SKM-1 (cell line): ENCODE measurements around the gene CA6.
"Not testable (repeated sequence)": the region's sequence is repeated elsewhere in the genome, so short reads cannot be mapped to it uniquely, and the experiment has no call there.

Source experiments
- DNase-seq: peaks from one replicate; lab custom pipeline; 2025; ENCODE audit not compliant: unreplicated experiment; lab: John Stamatoyannopoulos, UW

Gene CA6

GRCh38 chr1:8926707-8927694 lies 18.7 kb upstream of the CA6 start:
- no peak for DNase-seq

- no peak for DNase-seq
Observed at GRCh38 chr1:8930116-8930515, 15.6 kb upstream of the CA6 start.

GRCh38 chr1:8937051-8937450 lies 8.6 kb upstream of the CA6 start:
- not testable (repeated sequence) for DNase-seq

- DNase-seq = no peak
Observed at GRCh38 chr1:8937701-8938100, 8.0 kb upstream of the CA6 start.

GRCh38 chr1:8938232-8938999 lies 7.3 kb upstream of the CA6 start:
- peak; percentile 45 for DNase-seq

GRCh38 chr1:8939000-8939265 lies 6.7 kb upstream of the CA6 start:
- DNase-seq = no peak

GRCh38 chr1:8939362-8939995 lies 6.2 kb upstream of the CA6 start:
- no peak for DNase-seq

GRCh38 chr1:8941906-8942305 lies 3.8 kb upstream of the CA6 start:
- no peak for DNase-seq

- no peak for DNase-seq
Observed at GRCh38 chr1:8943498-8944405, 1.9 kb upstream of the CA6 start.

- no peak for DNase-seq
Observed at GRCh38 chr1:8947127-8947691, 1.5 kb downstream of the CA6 start.

GRCh38 chr1:8950309-8950708 lies 4.6 kb downstream of the CA6 start:
- DNase-seq = no peak

- DNase-seq = no peak
Observed at GRCh38 chr1:8951231-8951630, 5.6 kb downstream of the CA6 start.

- no peak for DNase-seq
Observed at GRCh38 chr1:8955406-8955805, 9.7 kb downstream of the CA6 start.

GRCh38 chr1:8956461-8957349 lies 11.0 kb downstream of the CA6 start:
- DNase-seq = no peak

- DNase-seq = peak; percentile 67
Observed at GRCh38 chr1:8962812-8963530, 17.3 kb downstream of the CA6 start.

- no peak for DNase-seq
Observed at GRCh38 chr1:8963963-8964362, 18.3 kb downstream of the CA6 start.

GRCh38 chr1:8965121-8965820 lies 19.6 kb downstream of the CA6 start:
- DNase-seq = no peak

- no peak for DNase-seq
Observed at GRCh38 chr1:8966606-8967005, 20.9 kb downstream of the CA6 start.
